Stromal cell of bone marrow (primary cell): ENCODE results near the gene LRRC71.

Experiments used
- DNase-seq: peaks from one replicate; pipeline ENCODE4 v3.0.0-alpha.2; 2012; ENCODE audit warnings: low read depth

Gene LRRC71

DNA sequence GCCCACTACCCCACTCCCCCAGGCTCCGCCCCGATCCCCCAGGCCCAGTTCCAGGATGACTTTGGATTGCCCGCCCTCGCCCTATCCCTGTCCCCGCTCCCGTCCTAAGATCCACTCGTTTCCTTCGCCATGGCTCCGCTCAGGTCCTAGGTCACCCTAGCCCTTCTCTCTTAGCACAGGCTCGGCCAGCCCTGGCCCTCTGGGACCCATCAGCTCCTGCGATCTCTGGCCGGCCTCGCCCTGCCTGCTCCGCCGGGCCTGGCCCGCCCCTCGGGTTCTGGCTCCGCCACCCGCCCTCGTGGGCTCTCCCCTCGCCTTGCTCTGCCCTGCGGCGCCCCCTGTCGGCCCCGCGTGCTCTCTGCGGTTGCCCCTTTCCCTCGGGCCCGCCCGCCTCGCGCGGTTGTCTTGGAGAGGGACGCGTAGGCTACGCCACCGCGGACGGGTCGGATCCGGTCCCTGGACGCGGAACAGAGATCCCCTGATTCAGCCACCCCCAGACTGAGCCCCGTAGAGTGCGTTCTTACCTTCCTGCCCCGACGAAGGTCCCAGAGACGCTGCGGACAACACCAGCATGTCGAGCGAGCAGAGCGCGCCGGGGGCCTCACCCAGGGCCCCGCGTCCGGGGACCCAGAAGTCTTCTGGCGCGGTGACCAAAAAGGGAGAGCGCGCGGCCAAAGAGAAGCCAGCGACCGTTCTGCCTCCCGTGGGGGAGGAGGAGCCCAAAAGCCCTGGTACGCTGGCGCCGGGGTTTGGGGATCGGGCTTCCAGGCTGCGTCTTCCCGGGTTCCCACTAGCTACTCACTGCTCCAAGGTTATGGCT lies at the start of gene LRRC71:
Gene LRRC71, plus strand, starts transcription at position 400 of the 820 bp plus-strand sequence. Its CDS starts 172 bp downstream, at position 572.
- DNase-seq, result peak; percentile 60

DNA sequence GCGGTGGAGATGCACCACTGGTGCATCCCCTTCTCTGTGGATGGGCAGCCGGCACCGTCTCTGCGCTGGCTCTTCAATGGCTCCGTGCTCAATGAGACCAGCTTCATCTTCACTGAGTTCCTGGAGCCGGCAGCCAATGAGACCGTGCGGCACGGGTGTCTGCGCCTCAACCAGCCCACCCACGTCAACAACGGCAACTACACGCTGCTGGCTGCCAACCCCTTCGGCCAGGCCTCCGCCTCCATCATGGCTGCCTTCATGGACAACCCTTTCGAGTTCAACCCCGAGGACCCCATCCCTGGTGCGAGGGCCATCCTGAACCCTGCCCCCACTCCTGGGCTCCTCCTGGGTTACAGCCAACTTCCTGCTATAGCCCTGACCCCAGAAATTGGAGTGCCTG lies 46.8 kb upstream of the LRRC71 start:
- no peak for DNase-seq

DNA sequence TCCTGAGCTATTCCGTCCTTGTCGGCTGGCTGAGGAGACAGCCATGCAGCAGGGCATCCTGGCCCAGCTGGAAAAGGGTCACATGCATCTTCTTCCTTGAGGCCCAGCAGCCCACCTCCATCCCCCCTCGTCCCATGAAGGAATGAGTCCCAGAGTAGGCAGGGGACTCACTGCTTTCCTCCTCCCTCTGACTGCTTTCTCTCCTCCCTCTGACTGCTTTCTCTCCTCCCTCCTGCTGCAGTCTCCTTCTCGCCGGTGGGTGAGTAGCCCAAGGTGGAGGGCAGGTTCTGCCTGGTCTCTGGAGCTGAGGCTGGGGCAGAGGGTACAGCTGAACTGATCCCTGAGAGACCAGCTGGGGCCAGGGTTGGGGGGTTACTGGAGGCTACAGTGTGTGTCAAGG lies 46.3 kb upstream of the LRRC71 start:
- DNase-seq, result no peak

DNA sequence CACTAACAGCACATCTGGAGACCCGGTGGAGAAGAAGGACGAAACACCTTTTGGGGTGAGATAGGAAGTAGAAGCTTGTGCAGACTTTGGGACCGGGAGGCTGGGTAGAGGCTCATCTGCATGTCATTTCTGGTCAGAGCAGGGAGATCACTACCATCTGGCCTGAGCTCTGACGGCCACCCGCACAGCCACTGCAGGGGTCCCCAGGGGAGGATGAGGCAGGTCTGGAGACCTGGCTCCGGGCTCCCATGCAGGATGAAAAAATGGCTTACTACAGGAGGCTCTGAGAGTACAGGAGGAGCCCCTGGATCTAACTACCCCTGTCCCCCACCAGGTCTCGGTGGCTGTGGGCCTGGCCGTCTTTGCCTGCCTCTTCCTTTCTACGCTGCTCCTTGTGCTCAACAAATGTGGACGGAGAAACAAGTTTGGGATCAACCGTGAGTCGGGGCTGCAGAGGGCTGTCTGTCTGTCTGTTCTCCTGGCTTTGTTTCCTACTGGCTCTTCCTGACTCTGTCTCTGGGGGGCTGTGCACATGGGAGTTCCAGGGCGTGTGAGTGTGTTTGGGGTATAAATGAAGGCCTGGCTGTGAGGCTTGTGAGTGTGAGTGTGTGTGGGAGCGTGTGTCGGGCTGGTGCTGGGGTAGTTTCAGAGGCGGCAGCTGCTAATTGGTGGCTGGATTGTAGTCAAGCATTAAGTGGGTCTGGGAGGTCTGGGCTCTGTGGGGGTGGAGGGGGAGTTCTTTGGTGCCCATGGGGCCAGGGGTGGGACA lies 45.7 kb upstream of the LRRC71 start:
- no peak for DNase-seq

DNA sequence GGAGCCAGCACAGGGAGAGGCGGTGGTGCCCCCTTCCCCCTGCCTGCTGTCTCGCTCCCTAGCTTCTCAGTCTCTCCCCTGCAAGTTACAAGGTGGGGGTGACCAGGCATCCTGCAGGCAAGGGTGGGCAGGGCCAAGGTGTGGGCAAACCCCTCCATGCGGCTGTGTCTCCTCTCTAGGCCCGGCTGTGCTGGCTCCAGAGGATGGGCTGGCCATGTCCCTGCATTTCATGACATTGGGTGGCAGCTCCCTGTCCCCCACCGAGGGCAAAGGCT lies 45.2 kb upstream of the LRRC71 start:
- no peak for DNase-seq

DNA sequence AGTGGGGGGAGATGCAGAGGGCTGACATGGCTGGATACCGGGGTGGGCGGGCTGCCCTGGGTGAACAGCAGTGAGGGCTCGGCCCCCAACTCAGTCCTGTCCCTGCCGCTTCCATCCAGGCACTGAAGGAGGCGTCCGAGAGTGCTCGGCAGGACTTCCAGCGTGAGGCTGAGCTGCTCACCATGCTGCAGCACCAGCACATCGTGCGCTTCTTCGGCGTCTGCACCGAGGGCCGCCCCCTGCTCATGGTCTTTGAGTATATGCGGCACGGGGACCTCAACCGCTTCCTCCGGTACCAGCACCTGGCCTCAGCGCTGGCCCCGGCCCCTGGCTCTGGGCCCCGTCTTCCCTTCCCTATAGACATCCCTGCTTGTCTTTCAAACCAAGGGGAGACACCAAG lies 44.2 kb upstream of the LRRC71 start:
- DNase-seq, result no peak

DNA sequence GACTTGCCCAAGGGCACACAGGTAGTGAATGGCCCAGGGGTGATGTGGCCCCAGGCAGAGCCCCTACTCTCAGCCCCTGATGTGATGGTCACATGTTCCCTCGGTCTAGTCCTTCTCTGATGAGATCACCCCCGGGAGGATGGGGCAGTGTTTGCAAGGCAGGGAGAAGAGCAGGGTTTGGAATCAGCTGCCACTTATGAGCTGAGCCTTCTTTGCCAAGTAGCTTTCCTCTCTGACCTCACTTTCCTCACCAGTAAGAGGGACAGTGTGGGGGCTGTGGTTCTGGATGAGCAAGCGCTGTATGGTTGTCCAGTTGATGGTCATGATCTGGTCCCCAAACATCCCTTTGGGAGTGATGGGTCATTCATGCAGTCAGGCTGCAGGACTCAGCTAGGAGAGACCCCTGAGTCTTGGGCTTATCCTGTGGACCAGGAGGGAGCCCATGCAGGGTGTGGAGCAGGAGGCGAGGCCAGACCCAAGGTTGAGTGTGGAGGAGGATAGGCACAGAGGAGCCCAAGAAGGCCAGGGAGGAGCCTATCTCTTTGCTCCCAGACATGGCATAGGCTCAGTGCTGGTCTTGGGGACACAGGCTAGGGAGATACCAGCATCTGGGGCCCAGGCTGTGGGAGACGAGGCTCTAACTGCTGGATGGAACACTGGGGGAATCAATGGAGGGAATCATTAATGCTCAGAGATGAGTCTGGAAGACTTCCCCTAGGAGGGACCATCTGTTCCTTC lies 42.8 kb upstream of the LRRC71 start:
- DNase-seq, result no peak

DNA sequence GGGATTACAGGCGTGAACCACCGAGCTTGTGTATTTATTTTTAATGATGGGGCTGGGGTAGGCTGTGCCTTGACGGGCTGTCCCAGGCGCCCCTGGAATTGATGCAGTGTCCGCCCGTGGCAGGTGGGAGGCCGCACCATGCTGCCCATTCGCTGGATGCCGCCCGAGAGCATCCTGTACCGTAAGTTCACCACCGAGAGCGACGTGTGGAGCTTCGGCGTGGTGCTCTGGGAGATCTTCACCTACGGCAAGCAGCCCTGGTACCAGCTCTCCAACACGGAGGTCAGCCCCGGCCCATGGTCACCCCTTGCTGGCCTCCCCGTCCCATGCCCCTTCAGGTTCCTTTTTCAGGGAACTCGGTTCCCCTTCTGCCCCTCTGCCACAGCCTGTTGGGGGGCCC lies 40.6 kb upstream of the LRRC71 start:
- DNase-seq, result no peak

DNA sequence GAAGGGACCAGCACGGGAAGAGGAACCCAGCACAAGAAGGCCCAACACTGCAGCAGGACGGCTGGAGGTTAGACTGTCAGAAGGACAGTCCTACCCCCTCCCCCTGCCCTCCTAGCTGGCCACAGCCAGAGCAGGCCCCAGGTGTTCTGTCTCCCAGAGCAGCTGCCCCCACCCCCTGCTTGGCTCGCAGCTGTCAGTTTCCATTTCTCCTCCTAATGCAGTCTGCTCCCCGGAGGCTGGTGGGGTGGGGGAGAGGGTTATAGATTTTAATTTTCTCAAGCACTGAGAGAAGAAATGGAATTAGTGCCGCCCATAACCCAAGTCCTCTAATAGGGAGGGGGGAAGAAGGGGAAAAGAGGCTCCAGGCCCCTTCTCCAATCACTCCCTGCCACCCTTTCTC lies 40.0 kb upstream of the LRRC71 start:
- no peak for DNase-seq

DNA sequence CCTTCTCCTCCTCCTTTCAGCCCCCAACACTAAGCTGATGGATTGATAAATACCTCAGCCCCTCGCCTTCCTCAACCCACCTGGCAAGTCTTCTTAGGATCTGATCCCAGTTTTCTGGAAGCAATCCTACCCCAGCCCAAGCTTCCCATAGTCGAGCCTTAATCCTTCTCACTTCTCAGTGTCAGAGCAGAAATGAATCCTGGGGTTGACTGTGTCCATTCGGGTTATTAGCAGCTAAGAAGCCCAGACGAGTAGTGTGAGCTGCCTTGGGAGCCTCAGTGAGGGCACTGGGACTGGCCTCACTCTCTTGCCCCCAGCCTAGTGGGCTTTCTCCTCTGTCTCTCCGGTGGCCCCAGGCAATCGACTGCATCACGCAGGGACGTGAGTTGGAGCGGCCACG lies 39.3 kb upstream of the LRRC71 start:
- DNase-seq, result no peak

DNA sequence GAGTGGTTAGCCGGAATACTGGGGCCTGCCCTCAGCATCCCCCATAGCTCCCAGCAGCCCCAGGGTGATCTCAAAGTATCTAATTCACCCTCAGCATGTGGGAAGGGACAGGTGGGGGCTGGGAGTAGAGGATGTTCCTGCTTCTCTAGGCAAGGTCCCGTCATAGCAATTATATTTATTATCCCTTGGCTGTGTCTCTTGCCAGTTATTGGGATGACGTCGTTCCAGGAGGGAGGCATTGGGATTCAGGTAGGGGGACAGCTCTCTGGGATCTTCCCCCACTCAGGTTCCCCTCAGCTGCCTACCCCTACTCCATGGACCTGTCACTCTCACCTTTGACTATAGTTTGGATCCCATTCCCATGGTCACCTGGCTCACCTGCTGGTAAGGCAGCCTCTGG lies 38.8 kb upstream of the LRRC71 start:
- DNase-seq, result no peak

DNA sequence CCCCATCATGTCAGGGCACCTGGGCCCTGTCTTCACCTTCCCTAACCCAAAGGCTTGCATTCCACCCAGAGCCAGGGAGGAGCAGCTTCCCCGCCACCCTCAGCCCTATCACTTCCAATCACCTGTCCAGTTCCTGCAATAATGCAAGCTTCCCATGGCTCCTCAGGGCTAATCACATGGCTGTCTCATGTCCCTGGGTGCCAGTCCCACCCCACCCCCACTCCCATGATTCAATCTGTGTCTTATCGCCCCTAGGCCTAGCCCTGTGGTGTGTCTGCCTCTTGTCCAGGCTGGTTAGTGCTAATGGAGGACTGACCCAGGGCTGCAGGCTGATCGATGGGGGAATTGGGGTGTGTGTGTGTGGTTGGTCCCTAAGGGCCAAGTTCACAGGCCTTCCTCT lies 37.9 kb upstream of the LRRC71 start:
- DNase-seq, result no peak

DNA sequence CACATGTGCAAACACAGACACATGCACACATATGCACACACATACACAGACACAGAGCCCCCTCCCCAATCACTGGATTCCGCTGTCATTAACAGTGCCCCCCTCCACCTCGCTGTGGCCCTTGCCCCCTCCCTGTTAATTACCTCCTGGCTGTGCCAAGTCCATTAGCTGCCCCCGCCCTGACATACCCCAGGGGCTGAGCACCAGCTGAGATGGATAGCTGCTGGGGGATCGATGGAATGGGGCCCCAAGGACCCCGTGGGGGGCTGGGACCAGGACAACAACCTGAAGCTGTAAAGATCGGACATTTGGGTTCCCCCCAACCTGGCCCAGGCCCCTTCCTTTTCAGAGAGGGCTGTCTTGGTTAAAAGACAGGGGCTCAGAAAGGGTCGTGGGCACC lies 36.5 kb upstream of the LRRC71 start:
- DNase-seq, result no peak

DNA sequence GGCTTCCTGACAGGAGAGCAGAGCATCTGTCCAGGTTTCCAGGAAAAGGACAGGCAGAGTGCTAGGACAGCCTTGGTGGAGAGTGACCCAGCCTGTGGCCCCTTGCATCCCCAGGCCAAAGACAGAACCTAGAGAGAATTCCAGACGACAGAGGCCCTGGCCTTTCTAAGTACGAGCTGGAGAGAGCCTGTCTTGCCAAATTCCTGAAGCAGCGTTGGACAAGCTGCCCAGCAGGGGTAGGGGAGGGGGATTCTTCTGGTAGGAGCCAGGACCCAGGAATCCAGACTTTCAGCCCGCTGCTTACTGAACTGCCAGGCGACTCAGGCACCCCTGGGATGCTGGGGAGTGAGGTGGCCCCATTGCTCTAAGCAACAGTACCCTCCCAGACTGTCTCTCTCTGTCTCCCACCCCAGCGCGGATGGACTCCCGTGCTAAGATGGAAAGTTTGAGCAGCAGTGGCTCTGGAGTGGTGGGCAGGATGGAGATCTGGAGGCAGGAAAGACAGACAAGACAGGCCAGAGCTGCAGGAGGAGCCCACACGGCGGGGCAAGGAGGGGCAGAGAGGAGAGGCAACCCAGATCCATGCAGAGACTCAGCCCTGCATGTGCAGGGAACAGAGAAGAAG lies 35.8 kb upstream of the LRRC71 start:
- DNase-seq, result no peak

DNA sequence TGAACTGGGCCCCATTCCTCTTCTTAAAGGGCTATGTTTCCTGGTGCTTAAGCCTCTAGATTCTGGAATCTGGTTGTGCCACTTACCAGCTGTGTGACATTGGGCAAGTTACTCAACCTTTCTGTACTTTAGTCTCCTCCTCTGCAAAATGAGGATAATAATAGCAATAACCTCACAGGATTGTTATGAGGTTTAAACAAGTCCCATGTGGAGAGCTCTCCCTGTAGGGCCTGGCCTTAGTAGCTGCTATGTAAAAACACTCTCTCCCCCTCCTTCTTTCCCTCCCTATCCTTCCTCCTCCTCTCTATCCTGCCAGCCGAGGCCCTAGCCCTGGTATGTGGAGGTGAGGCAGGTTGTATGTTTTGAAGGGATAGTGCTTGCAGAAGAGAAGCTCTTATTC lies 35.1 kb upstream of the LRRC71 start:
- no peak for DNase-seq

DNA sequence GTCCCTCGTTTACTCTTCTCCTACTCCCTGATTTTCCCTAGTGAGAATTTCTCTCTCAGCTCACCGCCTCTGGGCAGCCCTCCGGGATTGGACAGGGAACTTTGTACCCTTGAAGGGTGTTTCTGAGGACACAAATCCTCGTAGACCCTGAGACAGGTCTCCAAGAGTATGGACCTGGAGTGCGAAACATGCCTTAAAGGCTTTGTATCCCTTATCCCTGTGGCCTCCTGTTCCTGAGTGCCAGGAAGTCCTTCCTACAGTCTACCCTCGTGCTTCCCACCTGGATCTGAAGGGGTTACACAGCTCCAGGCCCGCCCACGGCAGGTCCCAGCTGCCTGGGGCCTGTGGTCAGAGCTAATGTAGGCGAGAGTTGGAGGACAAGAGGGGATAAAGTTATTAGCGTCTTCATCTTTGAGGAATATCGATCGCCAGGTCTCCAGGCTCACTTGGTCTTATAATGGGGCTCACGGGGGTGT lies 34.5 kb upstream of the LRRC71 start:
- no peak for DNase-seq

DNA sequence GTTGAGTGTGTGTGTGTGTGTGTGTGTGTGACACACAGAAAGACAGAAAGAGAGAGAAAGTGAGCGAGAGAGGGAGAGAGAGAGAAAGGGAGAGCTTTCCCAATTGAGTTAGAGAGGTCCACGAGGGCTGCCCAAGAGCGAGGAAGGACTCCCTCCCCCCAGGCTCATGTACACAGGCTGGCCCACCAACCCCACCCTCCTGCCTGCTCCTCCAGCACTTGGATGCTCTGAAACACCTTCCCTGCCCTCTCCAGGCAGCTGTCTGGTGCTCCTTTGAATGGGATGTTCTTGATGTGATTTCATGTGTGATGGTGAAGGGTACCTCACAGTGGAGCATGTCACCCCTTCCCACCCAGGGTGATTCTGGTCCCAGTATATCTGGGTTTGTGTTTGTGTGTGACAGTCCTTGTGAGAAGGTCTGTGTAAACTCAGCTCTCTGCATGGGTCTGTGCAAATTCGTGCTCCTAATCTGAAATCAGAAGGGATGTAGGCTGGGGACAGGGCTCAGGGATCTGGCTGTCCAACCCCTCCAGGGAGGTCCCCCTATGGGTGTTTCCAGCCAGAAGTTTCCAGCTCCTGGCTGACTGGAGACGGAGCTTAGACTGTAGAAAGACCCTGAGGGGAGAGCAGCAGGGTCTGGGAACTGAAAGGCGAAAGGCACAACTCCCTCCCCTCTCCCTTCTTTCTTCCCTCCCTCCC lies 33.7 kb upstream of the LRRC71 start:
- no peak for DNase-seq

DNA sequence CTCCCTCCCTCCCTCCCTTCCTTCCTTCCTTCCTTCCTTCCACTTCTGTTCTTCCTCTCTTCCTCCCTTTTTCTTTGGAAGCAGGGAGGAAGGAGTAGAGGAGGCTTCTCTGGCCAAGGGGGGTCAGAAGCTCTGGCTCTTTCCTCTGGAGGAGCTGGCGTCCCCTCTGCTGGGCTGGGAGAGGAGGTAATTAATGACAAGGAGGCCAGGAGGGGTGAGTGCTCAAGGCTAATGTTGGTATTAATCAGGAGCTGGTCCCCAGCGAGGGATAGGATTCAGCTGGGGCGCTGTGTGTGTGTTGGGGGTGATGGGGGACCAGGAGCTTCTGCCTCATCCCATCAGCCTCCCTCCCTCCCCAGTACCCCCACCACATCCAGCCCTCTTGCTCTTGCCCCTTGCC lies 33.1 kb upstream of the LRRC71 start:
- DNase-seq, result no peak

DNA sequence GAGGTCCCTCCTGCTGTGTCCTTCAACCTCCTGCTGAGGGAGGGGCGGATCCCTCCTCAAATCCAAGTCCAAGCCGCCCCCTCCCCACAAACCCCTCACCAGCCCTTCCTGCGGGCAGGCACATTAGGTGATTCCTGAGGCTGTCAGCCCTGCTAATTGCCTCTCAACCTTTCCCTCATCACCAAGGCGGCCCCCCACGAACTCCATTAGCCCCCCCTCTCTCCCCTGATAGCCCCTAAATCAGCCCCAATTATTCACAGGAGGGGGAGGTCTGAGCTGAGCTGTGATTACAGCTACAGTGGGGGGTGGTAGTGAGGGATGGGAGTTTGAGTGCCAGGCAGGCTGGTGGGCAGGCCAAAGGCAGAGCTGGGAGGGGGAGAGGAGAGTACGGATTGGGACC lies 32.7 kb upstream of the LRRC71 start:
- DNase-seq, result no peak

DNA sequence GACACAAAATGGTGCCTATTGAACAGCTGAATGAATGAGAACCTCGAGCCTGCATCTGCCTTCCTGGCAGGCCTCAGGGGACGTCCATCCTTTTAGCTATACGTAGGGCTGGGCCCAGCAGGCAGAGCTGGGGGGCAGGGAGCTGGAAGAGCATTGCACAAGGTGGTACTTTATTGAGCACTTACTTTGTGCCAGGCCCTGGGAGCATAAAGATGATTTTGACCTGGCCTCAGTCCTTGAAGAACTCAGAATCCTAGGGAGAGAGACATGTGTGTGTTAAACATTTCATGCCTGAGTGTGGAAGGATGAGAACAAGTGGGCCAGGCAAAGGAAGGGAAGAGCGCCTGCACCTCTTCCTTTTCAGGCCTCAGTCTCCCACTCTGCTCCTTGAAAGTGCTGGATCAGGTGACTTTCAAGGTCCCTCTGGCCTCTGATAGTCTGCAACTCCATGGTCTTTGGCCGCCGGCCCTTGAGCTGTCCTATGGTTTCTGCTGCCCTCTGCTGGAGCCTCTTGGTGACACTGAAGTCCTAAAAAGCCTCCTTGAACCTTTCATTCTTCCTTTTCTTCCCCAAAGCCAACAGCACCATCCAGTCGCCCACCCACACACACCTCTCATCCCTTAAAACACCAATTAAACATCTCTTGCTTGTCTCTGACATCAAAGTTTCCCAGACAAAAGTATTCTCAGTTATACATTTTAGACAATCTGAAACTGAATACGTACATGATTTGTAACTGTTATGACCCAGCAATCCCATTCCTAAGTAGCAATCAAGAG lies 30.4 kb upstream of the LRRC71 start:
- peak; percentile 72 for DNase-seq
